Left ventricle myocardium superior (tissue), 1 donor: ENCODE data around the gene MMP21. TPM values are rescaled to one million over a fixed set of nuclear protein-coding genes. Genes with fewer than 3 reads are reported as not detected.

ENCODE experiments used
- ATAC-seq: fragments of 200-7000 bp; cut with Tn5 transposase; one replicate; pipeline ENCODE4 v1.9.1; 2020; ENCODE audit warnings: mild to moderate bottlenecking, moderate library complexity
- DNase-seq: peaks from one replicate; pipeline ENCODE4 v3.0.0-alpha.2; 2020
- intact Hi-C: fragments of 100-400 bp; cut with micrococcal nuclease; formaldehyde crosslinking; loops from one replicate; pipeline ENCODE4 v1.11.0; 2022
- total RNA-seq: library from RNA; stranded (reverse); fragmentation: NEBNext Ultra II Directional; extraction: Animal tissue kit (Norgen Biotek cat#: 25700); gene quantifications from one replicate; pipeline ENCODE4 v1.2.1, GENCODE V29; 2021
- donor health status: DM: no; HTN: yes; CAD: no; lungs with severe emphysema.

The MMP21 gene
- total RNA-seq, 1 donor from 2014 or later = not detected

GRCh38 chr10:125795637-125796190 is 20.1 kb upstream of the MMP21 start:
- ATAC-seq (no peak), DNase-seq (no peak)
- intact Hi-C loops = no loop called here

- ATAC-seq = peak; percentile 96
- intact Hi-C loops = no loop called here
- DNase-seq = peak; percentile 66
These were observed 19.5 kb upstream of the MMP21 start for GRCh38 chr10:125795128-125795527.

- no peak for DNase-seq
- ATAC-seq = no peak
- intact Hi-C loops = no loop called here
These were observed 17.0 kb upstream of the MMP21 start for GRCh38 chr10:125792342-125793300.

- DNase-seq = no peak
- no peak for ATAC-seq
- intact Hi-C loops = no loop called here
These were observed 12.8 kb upstream of the MMP21 start for GRCh38 chr10:125788156-125789034.

GRCh38 chr10:125785791-125786190 is 10.2 kb upstream of the MMP21 start:
- DNase-seq (no peak), ATAC-seq (no peak)
- intact Hi-C loops = no loop called here

GRCh38 chr10:125783957-125784356 is 8.3 kb upstream of the MMP21 start:
- ATAC-seq (no peak), DNase-seq (no peak)
- intact Hi-C loops = no loop called here

GRCh38 chr10:125783408-125783807 is 7.8 kb upstream of the MMP21 start:
- DNase-seq (no peak), ATAC-seq (no peak)
- intact Hi-C loops = no loop called here

- ATAC-seq = no peak
- no peak for DNase-seq
These were observed 7.0 kb upstream of the MMP21 start for GRCh38 chr10:125782616-125783015.

GRCh38 chr10:125782054-125782453 is 6.4 kb upstream of the MMP21 start:
- intact Hi-C loops = no loop called here
- DNase-seq (no peak), ATAC-seq (no peak)

More at GRCh38 chr10:125782616-125783015, 7.0 kb upstream of the MMP21 start:
- intact Hi-C loops = no loop called here

- ATAC-seq (no peak), DNase-seq (no peak)
- intact Hi-C loops = no loop called here
These were observed 5.8 kb upstream of the MMP21 start for GRCh38 chr10:125781374-125781773.

GRCh38 chr10:125779403-125780327 is 4.0 kb upstream of the MMP21 start:
- intact Hi-C loops = no loop called here
- DNase-seq = no peak
- ATAC-seq = no peak

GRCh38 chr10:125778556-125778955 is 2.9 kb upstream of the MMP21 start:
- intact Hi-C loops = no loop called here
- ATAC-seq (no peak), DNase-seq (no peak)

- DNase-seq (no peak), ATAC-seq (no peak)
- intact Hi-C loops = no loop called here
These were observed 2.2 kb upstream of the MMP21 start for GRCh38 chr10:125777806-125778205.

- intact Hi-C loops = no loop called here
- ATAC-seq = no peak
- DNase-seq = no peak
These were observed 935 bp downstream of the MMP21 start for GRCh38 chr10:125774581-125775191.

GRCh38 chr10:125773687-125774543 is 1.7 kb downstream of the MMP21 start:
- ATAC-seq (no peak), DNase-seq (no peak)

GRCh38 chr10:125772864-125773180 is 2.8 kb downstream of the MMP21 start:
- intact Hi-C loops = no loop called here
- ATAC-seq (no peak), DNase-seq (no peak)

More at GRCh38 chr10:125773687-125774543, 1.7 kb downstream of the MMP21 start:
- intact Hi-C loops = no loop called here

GRCh38 chr10:125772112-125772863 is 3.3 kb downstream of the MMP21 start:
- no peak for ATAC-seq
- intact Hi-C loops = no loop called here
- DNase-seq = no peak
